WI38 (cell line): ENCODE results near the gene HIC1.

ENCODE experiments used
- H3K4me3 ChIP-seq: 2 replicates; pipeline ENCODE4 v1.5.1; 2011; ENCODE audit warnings: low read depth, mild to moderate bottlenecking, control low read depth, low read length
- TF ChIP-seq, protein P1 (sequence below): IDR thresholded peaks from 2 replicates; pipeline ENCODE4 v1.5.1; 2012; ENCODE audit warnings: low read depth, mild to moderate bottlenecking, control low read depth, low read length

Gene HIC1

DNA sequence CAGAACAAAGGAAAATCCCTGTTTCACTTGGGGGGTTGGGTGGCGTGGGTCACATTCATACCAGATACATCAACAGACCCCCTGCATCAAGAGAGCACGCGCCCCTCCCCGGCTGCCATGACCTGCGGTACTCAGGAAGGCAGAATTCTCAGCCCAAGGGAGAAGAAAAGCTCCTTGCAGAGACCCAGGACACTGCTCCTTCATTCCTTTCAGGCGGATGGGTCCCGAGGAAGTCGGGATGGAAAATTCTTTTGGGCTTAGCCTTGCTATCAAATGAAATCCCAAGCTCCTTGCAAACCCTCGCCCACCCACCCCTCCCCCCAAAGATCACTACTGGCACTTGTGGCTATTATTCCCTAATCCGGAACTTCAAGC is 40.6 kb downstream of the HIC1 start:
- no peak overlapping the region for H3K4me3 ChIP-seq
- TF ChIP-seq, protein P1, sequence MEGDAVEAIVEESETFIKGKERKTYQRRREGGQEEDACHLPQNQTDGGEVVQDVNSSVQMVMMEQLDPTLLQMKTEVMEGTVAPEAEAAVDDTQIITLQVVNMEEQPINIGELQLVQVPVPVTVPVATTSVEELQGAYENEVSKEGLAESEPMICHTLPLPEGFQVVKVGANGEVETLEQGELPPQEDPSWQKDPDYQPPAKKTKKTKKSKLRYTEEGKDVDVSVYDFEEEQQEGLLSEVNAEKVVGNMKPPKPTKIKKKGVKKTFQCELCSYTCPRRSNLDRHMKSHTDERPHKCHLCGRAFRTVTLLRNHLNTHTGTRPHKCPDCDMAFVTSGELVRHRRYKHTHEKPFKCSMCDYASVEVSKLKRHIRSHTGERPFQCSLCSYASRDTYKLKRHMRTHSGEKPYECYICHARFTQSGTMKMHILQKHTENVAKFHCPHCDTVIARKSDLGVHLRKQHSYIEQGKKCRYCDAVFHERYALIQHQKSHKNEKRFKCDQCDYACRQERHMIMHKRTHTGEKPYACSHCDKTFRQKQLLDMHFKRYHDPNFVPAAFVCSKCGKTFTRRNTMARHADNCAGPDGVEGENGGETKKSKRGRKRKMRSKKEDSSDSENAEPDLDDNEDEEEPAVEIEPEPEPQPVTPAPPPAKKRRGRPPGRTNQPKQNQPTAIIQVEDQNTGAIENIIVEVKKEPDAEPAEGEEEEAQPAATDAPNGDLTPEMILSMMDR: no peak

DNA sequence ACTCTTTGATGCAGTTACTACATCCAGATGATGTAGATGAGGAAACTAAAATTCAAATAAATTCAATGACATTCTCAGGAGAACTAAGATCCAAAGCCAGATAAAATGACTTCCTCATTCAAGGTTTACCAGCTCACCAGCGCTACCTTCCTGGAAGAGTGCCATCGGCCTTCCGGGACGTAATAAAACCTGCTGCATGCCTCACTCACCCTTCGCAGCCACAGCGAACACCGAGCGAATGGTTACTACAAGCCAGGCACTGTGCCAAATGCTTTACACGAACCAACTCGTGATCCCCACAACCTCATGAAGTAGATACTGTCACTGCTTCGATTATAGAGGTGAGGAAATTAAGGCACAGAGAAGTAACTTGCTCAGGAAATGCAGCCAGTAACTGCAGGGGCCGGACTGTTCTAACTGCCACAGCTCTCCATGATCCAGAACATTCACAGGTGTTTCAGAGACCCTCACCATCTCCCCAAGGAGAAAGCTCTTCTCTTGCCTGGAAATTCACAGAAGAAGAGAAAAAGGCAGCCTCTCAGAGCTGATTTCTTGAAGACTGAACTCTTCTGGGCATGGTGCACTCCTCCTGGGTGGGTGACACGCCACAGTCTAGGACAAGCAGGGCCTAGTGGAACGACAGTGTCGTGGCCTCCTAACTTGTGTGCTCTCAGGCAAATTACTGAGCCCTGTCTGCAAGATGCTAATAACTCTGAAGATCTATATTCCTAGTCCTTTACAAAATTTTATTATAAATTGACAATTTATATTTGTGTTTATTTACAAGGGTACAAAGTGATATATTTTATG is 46.8 kb downstream of the HIC1 start:
- TF ChIP-seq, protein P1: no peak
- H3K4me3 ChIP-seq: no peak overlapping the region

DNA sequence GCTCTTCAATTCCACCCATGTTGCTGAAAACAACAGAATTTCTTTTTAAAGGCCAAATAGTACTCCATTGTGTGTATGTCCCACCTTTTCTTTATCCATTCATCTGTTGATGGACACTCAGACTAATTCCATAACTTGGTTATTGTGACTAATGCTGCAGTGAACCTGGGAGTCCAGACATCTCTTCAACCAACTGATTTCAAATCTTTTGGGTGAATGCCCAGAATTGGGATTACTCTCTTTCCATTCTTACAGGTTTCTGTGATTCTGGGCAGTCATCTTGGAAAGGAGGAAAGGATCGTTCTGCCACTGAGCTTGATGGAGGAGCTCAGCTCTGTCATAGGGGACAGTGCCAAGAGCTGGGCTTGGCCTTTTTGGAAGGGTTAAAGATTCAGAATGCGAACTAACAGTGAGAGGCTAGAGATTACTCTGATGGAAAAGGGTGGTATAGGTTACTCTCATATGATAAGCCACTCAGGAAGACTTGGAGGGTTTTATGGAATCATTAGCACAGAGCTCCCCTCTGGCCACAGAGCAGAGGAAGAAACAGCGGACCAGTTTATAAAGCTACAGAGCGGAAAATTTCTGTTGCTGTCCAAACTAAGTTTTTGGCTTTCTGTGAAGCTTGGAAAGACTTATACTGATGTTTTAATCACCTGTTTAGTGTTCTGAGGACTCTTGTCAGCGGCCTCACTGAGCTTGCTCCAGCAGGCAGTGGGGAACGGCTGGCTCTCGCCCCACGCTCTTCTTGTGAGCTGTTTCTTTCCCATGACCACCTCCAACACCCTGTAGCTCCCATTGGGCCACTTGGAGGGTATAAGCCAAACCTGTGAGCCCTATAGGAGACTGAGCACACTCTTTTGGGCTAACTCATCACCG is 48.3 kb downstream of the HIC1 start:
- no peak overlapping the region for H3K4me3 ChIP-seq
- TF ChIP-seq, protein P1: no peak

DNA sequence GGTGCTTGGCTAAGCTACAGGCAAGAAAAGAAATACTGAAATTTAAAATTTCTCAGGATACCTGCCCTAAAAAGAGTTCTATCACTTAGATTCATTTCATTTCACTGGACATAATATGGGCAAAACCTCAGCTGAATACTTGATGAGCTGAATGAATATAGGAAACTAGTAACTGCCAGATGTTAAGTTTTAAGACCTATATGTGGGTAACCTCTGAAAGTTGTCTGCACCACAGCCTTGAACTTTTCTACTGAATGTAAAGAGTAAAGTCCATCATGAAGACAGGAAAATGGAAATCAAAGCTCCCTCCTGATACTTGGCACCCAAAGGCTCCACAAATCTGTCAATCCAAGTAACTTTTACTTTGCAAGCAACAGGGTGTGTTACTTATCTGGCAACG is 50.8 kb downstream of the HIC1 start:
- TF ChIP-seq, protein P1: no peak
- H3K4me3 ChIP-seq: no peak overlapping the region

DNA sequence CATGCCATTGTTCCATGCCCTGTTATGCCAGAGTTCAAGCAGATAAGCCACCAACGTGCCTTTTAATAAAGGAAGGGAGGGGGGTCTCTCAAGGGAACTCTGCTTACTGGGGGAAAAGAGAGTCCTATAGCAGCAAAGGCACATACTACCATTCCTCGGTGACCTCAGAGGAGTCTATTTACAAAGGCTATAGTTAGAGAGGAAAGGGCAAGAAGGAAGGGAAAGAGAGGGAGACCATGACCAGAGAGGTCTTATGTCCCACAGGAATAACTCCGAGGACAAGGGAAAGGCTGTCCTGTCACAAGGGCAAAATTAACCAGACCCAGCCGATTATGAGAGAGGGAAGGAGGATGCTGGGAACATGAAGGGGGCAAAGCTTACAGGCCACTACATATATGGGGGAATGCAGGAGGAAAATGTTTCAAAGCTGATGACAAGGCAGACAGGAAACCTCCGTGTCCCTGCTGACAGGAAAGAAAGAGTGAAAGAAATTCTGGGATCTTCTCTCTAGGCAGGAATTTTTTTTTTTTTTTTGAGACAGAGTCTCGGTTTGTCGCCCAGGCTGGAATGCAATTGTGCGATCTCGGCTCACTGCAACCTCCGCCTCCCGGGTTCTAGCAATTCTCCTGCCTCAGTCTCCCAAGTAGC is 51.5 kb downstream of the HIC1 start:
- TF ChIP-seq, protein P1: no peak
- no peak overlapping the region for H3K4me3 ChIP-seq

DNA sequence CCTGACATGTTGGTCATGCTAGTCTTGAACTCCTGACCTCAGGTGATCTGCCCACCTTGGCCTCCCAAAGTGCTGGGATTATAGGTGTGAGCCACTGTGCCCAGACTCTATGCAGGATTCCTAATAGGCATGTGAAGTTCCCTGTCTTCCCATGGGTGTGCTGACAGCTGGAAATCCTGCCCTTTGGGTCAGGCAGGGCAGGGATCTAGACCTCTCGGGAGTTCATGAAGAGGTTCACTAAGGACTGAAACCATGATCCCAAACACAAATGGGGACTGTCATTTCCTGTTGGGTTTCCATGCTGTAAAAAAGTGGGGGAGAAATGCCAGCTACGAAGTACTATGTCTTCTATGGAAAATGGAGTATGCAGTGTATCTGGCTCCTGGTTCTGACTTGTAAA is 52.1 kb downstream of the HIC1 start:
- TF ChIP-seq, protein P1: no peak
- no peak overlapping the region for H3K4me3 ChIP-seq
